Putamen (tissue), 1 donor: ENCODE measurements around the gene FAM167B.

Source experiments
- DNase-seq: peaks from one replicate; pipeline ENCODE4 v3.0.0-alpha.2; 2016; ENCODE audit warnings: low spot score

FAM167B gene

DNA sequence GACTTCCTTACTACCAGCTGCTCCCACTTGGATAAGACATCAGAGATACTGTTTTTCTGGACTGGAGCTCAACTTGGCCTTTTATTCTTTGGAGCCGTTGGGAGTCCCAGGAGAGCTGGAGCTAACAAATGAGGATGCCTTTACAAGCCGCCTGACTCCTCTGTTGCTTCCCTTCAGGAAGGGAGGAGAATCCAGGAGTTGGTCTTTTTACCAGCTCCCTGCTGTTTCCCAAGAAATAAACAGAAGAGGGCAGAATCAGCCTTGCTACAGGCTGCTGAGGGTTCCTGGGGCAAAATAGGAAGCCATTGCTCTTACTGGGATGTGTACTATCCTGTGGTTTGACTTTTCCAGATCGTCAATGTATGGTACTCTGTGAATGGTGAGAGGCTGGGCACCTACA, 23.3 kb upstream of the FAM167B start:
- DNase-seq = no peak

DNA sequence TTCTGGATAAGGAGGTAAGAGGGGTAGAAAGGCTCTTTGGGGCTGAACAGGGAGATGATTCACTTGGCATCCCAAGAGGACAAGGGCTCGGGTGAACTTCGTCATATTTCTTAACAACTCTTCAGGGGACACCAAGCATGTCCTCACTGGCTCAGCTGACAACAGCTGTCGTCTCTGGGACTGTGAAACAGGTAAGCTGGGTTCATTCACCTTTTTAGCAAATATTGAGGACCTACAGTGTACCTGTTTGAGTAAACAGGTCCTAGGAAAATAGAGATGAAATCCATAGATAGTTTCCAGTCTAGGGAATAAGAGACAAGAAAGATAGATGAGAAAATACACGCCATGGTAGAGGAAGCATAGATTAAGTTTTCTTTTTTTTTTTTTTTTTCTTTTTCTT, 22.7 kb upstream of the FAM167B start:
- DNase-seq = no peak

DNA sequence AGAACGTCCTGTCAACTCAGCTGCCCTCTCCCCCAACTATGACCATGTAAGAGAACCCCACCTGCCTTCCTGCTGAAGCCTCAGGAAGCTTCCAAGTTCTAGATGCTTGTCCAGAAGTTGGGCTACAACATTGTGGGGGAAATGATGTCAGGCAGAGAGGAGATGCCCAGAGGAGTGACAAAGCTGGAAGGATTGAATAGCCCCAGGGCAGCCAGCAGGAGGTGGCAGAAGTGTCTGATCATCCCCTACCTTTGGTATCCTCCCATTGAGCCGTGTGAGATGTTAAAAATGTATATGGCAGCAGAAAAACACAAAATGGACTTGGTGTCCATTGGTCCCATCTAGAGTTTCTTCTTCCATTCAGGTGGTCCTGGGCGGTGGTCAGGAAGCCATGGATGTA, 18.3 kb upstream of the FAM167B start:
- DNase-seq = no peak

DNA sequence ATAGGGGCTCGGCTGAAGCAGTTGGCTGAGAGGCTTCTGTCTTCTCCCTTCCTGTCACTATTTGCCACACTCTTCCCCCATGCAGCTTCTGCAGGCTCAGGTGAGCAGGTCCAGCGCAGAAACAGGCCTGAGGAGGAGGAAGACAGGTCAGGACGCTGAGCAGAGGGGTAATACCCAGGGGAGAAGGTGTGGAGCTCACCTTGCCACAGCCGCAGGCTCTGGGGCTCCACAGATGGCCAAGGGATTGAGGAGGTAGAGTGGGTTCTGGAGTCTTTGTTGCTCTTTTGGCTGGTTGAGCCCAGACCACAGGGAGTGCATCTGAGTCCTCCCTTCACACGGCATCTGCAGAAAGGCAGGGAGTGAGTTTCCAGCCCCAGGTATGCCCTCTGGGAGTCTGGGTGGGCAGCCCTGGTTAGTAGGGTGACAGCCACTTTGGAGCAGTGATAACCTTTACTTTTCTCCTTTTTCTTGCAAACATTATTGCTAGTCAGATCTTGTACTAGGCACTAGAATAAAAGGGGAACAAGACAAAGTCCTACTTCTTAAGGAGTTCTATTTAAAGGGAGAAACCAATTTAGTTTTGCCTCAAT, 15.1 kb upstream of the FAM167B start:
- no peak for DNase-seq

DNA sequence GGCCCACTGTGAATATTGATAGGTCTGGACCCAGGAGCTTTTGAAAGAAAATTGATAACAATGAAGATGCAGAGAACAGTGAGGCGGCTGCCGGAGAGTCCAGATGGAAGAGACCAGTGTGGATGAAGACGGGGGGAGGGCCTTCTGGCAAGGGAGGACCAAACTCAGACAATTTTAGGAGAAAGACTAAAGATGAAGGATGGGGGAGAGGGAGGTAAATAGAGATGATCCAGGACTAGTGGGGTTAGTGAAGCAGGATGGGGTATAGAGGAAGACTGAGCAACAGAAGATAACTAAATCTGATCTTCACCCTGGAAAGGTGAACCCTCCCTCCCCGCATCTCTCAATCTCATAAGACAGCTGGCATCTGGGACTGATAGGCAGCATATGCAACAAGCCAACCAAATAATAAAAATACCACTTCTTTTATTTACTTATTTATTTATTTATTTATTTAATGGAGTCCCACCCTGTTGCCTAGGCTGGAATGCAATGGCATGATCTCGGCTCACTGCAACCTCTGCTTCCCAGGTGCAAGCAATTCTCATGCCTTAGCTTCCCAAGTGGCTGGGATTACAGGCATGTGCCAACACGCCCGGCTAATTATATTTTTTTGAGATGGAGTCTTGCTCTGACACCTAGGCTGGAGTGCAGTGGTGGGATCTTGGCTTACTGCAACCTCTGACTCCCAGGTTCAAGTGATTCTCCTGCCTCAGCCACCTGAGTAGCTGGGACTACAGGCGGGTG, 14.3 kb upstream of the FAM167B start:
- DNase-seq = no peak

DNA sequence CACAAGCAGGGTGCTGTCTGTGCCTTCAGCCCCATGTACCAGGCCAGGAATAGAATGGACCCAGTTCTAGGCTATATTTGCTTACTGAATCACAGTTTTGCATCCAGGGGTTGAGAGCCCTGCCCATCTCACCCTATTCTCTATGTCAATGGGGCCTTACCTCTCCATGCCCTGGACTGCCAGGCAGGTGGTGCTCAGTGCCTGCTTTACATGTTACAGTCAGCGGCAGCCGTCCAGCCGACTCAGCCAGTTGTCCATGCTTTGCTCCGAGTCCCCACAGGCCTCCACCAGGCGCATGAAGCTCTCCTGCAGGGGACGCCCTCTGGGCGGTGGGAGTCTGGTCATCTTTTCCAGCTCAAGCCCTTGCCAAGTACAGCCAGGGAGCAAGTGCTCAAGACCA, 12.2 kb upstream of the FAM167B start:
- DNase-seq = no peak

DNA sequence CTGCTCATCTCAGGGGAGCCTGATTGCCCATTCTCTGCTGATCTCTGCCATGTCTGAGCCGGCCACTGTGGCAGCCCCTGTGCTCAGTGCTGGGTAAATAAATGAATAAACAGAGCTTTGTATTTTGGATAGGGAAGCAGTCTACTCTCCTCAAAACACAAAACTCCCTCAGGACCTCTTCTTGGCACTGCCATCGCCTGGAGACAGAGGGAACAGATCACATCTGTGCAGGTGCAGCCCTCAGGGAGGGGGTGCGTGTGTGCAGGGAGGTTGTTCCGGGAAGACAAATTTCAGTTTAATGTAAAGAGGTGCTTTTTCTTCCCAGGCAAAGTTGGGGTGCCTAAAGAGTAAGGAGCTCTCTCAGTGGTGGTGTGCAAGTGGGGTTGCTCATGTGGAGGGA, 7.7 kb upstream of the FAM167B start:
- DNase-seq = no peak

DNA sequence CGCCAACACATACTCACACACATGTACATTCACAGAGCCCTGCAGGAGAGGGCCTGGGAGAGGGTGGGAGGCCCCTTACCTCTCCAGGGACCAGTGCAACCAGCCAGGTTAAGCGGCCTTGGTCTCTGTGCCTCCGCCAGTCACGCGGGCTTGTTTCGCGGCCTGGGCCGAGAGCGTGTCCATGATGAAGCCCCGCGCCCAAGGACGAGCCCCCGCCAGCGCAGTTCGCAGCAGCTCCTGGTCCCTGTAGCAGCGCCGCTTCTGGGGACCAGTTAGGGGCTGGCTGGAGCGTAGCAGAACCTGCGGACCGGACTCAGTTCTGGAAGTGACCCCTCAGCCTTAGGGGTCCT, 7.3 kb upstream of the FAM167B start:
- DNase-seq = no peak

DNA sequence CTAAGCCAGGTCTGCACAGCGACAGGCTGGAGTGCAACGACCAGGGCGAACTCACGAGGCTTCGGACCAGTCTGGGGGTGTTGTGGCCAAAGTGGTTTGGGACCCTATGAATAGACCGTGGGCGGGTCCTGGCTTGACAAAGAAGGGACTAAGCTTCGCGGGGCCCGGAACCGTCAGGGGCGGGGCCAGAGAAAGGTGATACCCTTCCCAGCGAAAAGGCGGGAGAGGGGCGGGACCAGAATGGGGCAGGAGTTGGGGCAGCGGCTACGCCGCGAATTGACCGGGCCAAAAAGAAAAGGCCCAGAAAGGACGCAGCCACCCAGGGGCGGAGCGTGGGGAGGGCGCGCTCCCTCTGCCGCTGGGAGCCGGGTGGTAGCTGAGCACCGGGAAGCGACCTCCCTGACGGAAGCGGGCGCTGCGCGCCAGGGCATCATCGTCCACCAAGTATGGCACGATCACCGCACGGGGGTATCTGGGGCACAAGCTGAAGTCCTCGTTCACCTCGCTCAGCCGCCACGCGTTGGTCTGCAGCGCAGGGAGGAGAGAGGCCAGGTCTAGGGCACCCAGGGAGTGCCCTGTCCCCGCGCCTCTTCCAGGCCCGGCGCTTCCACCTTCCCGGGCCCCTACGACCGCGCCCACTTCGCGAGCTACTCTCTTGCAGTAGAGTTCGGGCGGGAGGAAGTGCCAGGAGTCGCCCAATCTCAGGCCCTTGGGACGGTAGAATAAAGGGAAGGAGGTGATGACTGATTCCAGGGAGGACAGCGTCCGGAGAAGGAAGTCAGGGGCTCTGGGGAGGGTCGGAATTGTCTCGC, 6.7 kb upstream of the FAM167B start:
- DNase-seq = no peak

DNA sequence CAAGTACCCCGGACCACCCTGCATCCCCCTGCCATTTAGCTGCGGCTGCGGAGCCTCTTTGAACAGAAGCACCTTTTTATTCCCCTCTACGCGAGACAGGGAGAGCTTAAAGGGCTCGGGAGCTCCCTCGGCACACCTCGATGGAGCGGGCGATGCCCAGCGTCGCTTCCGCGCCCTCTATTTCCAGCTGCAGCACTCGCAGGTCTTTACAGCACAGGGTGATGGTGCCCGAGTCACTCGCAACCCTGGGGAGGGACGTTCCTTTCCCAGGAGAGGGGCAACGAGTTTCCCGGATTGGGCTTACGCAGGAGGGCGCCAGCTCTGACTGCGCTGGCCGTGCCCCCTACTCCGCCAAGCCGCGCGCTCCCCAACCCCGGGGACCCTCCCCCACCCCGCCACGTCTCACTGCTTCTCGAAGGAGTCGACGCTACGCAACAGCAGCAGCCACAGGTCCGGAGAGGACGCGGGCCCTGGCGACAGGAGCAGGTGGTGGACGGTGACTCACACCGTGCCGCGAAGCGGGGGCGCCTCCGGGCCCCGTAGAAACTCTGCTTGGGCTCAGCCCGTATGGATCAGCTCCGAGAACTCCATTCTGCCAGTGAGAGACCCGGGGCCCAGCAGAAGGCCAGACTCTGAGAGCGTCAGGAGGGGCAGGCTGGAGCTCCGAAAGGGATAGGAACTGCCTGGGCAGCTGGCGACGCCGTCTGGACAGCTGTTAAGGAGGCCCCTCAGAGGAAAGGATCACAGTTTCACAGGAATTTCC, 5.8 kb upstream of the FAM167B start:
- peak; percentile 50 for DNase-seq

DNA sequence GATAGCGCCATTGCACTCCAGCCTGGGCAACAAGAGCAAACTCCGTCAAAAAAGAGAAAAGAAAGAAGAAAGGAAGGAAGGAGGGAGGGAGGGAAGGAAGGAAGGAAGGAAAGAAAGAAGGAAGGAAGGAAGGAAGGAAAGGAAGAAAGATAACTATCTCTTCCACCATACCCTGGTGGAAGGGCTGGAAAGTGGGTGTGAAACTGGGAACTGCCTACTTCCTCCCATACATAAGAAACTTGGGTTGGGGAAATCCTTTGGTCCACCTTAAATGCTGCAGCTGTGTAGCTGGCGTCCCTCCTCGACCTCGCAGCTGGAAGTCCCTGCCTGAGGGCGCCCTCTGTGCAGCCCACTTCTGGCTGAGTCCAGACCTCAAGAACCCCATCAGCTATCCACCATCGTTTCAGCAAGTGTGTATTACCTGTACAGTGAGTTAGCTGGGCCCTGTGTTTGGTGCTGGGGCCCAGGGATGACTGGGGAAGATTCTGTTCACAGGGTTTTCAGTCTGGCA, 4.6 kb upstream of the FAM167B start:
- DNase-seq = peak; percentile 70

DNA sequence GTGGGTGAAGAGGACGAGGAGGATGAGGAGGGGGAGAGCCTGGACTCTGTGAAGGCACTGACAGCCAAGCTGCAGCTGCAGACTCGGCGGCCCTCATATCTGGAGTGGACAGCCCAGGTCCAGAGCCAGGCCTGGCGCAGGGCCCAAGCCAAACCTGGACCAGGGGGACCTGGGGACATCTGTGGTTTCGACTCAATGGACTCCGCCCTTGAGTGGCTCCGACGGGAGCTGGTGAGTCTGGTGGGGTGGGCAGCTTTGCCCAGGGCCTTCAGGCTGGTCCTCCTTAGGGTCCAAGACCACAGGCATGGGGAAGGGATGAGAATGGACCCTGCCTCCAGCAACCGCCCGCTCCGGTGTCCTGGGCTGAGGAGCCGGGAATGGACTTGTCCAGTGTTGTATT, 430 bp downstream of the FAM167B start:
- no peak for DNase-seq

DNA sequence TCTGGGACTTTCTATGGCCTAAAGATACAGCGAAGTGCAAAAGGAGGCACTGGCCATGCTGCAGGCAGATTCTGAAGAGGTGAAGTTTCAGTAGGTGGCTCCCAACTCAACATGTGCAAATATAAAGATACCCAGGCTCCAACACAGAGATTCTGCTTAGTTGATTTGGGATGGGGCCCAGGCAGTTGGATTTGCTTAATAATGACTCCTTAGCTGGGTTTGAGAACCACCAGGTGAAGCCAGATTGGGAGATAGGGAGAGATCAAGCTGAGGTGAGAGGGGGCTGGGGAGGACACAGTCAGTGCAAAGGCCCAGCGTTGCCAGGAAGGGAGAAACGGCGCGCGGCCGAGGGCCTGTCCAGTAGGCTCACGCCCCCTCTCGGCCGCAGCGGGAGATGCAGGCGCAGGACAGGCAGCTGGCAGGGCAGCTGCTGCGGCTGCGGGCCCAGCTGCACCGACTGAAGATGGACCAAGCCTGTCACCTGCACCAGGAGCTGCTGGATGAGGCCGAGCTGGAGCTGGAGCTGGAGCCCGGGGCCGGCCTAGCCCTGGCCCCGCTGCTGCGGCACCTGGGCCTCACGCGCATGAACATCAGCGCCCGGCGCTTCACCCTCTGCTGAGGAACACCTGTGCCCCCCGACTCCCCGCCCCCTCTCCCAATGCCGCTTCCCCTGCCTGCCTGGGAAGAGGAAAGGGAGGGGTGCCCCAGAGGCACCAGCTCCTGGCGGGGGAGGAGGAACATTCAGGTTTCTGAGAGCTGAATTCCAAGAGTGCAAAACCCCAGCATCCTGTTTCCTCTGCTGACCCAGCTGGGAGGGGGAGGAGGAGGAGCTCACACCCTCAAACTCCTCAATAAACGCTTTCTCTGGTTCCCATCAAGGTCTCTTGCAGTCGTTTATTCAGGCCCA, 1.2 kb downstream of the FAM167B start:
- DNase-seq = no peak

DNA sequence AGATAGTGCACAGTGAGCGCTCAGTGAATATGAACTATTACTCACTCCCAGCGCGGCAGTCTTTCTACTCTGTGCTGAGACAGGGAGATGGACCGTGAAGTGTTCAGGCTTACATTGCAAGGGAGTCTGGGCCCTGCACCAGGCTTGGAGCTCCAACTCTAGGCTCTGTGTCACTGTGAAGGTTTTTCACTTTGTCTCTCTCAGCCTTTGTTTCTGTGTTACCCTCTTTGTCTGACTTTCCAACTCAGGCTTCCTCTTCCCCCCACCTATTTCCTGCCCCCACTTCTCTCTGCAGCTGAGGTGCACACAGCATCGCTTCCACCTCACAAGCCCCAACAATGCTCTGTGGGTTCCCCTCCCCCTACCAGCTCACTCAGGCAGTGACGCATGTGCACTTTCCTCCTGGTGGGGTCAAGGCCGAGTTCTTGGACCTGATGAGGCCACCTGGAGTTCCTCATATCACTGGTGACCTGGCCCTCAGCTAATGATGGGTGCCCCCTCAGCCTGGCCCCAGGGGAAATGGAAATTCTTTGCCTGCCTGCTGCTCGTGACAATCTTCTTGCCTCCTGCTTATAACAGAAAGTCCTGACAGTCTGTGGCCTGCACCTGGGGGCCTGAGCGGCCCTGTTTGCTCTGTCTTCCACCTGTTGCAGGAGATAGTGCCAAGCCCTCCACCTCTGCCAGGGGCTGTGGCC, 3.0 kb downstream of the FAM167B start:
- no peak for DNase-seq

DNA sequence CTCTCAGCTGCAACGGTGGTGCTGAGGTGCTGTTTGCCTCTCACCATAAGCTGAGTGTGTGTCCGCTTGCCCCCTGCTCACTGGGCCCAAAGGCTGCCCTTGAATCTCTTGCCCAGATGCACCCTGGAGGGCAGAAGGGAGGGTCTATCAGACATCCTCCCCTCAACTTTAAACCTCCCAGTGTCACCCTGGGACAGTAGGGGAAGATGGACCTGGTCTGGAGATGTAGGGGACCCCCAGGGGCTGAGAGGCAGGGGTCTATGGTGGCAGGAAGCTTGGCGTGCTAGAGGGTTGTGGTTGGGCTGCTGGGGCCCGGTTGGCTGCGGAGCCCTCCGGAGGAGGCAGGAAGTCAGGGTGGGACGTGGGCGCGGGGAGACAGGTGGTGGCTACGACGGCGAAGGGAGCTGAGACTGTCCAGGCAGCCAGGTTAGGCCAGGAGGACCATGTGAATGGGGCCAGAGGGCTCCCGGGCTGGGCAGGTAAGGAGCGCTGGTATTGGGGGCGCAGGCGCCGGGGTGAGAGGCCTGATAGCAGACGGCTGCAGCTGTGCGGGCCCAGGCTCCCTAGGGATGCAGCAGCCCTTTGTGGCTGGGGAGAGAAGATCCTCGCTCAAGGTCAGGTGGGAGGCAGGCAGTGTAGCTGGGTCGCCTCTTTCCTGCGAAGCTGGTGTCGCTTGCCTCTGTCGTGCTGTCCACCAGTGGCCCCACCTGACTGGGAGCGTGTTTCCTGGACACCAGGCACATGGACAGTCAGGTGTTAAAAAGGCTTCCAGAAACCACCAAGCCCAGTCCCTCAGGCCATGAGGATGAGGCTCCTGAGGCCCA, 4.1 kb downstream of the FAM167B start, which contains the start of gene LCK:
TSS of gene LCK (plus strand) at position 373 of the 824 bp plus-strand sequence. CDS start 23,065 bp downstream, outside the sequence.
- no peak for DNase-seq

DNA sequence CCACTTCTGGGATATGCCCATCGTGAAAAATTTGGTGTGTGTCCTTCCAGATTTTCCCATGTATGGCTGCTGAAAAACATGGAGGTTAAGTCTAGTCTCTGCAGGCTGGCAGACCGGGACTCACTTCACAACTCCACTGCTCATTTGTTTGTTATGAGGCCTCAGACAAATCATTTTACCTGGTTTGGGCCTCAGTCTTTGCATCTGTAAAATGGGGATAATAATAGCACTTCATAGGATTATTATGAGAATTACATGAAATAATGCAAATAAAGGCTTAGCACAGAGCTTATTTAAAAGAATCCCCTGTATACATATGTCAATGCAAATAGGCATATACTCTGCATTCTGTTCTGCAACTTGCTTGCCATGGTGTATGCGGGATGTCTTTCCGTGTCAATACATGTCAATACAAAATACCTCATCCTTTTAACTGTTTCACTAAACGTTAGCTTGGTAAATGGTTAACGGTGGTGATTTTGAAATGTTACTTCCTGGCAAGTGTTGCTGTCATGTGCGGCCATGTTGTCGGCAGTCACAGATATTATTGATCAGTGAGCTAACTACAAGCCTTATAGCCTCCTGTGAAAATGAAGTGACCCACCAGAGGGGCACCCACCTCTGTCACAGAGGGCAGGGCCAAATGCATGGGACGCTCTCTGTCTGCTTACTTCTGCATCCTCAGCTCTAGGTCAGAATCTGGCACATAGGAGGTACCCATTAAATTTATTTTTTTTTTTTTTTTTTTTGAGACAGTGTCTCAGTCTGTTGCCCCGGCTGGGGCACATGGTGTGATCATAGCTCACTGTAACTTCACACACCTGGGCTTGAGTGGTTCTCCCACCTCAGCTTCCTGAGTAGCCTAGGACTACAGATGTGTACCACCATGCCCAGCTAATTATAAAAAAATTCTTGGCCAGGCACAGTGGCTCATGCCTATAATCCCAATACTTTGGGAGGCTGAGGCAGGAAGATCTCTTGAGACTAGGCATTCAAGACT, 8.3 kb downstream of the FAM167B start:
- no peak for DNase-seq

DNA sequence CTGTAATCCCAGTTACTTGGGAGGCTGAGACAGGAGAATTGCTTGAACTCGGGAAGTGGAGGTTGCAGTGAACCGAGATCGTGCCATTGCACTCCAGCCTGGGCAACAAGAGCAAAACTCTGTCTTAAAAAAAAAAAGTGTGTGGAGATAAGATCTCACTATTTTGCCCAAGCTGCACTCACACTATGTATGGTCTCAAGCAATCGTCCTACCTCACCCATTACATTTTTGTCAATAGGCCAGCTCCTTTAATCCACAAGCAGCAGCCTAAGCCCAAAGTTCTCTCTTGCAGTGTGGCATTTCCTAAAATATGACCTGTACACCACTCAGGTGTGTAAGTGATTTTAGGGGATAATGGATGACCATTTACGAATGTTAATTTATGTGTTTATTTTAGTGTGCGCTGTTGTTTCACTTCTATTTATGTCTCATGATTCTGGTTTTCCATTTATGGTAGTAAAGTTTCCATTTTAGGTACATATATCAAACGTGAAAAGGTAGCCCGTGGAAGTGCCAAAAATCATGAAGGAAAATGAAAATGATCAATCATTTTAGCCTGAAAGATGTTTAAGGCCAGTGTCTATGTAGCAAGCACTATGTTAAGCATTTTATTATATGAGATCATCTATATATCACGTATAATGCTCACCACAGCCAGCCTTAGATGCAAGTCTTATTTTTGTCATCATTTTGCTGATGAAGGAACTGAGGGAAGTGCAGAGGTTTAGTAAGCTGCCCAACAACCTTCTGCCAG, 9.6 kb downstream of the FAM167B start:
- no peak for DNase-seq

DNA sequence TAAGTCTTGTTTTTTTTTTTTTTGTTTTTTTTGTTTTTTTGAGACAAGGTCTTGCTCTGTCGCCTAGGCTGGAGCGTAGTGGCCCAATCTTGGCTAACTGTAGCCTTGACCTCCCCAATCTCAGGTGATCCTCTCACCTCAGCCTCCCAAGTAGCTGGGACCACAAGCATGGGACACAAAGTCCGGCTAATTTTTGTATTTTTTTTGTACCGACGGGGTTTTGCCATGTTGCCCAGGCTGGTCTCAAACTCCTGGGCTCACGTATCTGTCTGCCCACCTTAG, 10.1 kb downstream of the FAM167B start:
- no peak for DNase-seq
